Esophagus muscularis mucosa (tissue), 4 donors: ENCODE measurements around the gene DDIT3. TPM values are rescaled to one million over a fixed set of nuclear protein-coding genes. Genes with fewer than 3 reads are reported as not detected.

Experiments used
- DNase-seq: peaks from one replicate; pipeline ENCODE4 v3.0.0-alpha.2; 2017; ENCODE audit errors: extremely low spot score
- H3K27ac ChIP-seq, 4 donors: fragments of 200-600 bp; sonication (generic); replicated peaks in 1 of 4; 1 replicate in 3 of 4; 2 replicates in 1 of 4; pipeline ENCODE4 v1.5.1; 2016 to 2019; ENCODE audit warnings: mild to moderate bottlenecking in 1 of 4
- H3K27me3 ChIP-seq, 4 donors: fragments of 200-600 bp; sonication (generic); one replicate each; pipeline versions ENCODE4 v1.5.1 to v1.6.0; 2016 to 2019
- H3K36me3 ChIP-seq, 4 donors: fragments of 200-600 bp; sonication (generic); one replicate each; pipeline ENCODE4 v1.5.1; 2016 to 2019
- H3K4me1 ChIP-seq, 4 donors: fragments of 200-600 bp; sonication (generic); one replicate each; pipeline ENCODE4 v1.5.1; 2016 to 2019
- H3K4me3 ChIP-seq, 4 donors: fragments of 200-600 bp; sonication (generic); 1 replicate in 2 of 4; 2 replicates in 2 of 4; pipeline ENCODE4 v1.5.1; 2016 to 2019; ENCODE audit warnings: mild to moderate bottlenecking in 4 of 4, moderate library complexity in 1 of 4
- H3K9me3 ChIP-seq, 4 donors: fragments of 200-600 bp; sonication (generic); 1 replicate in 3 of 4; 2 replicates in 1 of 4; pipeline ENCODE4 v1.5.1; 2016 to 2019
- EP300 ChIP-seq: sonication (generic); formaldehyde crosslinking; IDR thresholded peaks from one replicate; pipeline ENCODE4 v1.6.1; 2017; ENCODE audit warnings: antibody characterized with exemption
- POLR2A ChIP-seq: fragments of 450-650 bp; IDR thresholded peaks from one replicate; pipeline ENCODE4 v1.6.1; 2017; ENCODE audit warnings: antibody characterized with exemption, moderate library complexity, mild to moderate bottlenecking, low read depth
- POLR2AphosphoS5 ChIP-seq, 2 donors: sonication (generic); formaldehyde crosslinking; IDR thresholded peaks; one replicate each; pipeline ENCODE4 v1.6.1; 2017; ENCODE audit warnings: antibody characterized with exemption in 2 of 2
- WGBS: methylation state at CpG from one replicate; pipeline ENCODE4 v1.1.5; 2018; 5-methylcytosine and 5-hydroxymethylcytosine counted together
- intact Hi-C: fragments of 100-400 bp; cut with DNase I; formaldehyde crosslinking; loops from one replicate; pipeline ENCODE4 v1.15.1; 2023
- total RNA-seq, 4 donors: library from RNA; depleted of rRNA; stranded (reverse); fragments of >200 nt; gene quantifications; one replicate each; pipeline versions ENCODE4 v1.1.0 to v1.2.1, GENCODE V29; 2016
- TF ChIP-seq, protein P1 (sequence below), 3 experiments: fragments of 200-600 bp in 2 of 3; fragments of 450-650 bp in 1 of 3; sonication (generic) in 2 of 3; IDR thresholded peaks; one replicate each; pipeline ENCODE4 v1.5.1; 2017 to 2019; ENCODE audit warnings: antibody characterized with exemption in 3 of 3, mild to moderate bottlenecking in 2 of 3, moderate library complexity in 1 of 3

The DDIT3 gene
- total RNA-seq, 4 donors from 2014 or later, result 14.4 to 43.9 (median 24.4) TPM

DNA sequence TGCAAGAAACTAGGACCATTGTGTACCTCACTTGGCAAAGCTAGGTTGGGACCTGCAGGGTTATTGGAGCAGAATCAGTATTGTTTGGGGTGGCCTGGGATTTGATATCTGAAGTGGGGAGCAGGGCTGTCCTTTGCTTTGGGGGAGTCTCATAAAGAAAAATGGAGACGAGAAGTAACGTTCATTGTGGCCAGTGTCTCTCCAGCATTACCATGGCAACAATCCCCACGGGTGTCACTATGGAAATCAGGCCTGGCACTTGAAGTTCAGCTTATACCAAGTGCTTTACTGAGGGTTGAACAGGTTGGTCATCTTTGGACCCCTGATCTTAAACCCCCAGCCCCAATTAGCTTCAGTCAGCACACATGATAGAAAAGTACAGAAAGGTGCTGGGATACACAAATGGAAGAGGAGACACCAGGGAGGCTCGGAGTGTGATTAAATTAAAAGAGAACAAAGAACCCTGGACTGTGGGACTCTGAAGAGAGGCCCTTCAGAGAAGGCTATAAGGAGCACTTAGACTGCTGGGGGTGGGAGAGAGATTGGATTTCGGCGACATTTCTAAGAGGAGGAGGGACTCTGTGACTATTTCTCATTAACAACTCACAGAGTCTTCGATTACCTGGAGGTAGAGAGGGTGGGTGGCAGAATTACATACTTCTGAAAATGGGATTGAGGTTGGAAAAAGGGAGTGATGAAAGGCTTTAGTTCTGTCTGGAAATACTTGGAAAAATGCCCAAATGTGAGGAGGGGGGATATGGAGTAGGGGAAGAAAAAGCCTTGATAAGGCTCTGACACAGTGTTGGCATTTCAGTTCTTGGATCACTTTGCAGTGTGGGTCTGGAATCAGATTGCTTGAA, 33.3 kb upstream of the DDIT3 start:
- no peak for DNase-seq
- Histone ChIP-seq H3K27me3 (peaks cover 0 to 24% (median 3%) of the 10 kb centered on the region in 4 donors), H3K36me3 (no peaks in the 10 kb centered on the region), H3K4me3 (no peak overlapping the region), H3K9me3 (no peaks in the 10 kb centered on the region), H3K27ac (no peak overlapping the region), H3K4me1 (peaks cover 10 to 16% (median 16%) of the 10 kb centered on the region in 4 donors)
- intact Hi-C loops, result no loop called here
- 69% methylated on average over 7 of the region's 7 CpGs for WGBS
- TF ChIP-seq EP300, result no peak

DNA sequence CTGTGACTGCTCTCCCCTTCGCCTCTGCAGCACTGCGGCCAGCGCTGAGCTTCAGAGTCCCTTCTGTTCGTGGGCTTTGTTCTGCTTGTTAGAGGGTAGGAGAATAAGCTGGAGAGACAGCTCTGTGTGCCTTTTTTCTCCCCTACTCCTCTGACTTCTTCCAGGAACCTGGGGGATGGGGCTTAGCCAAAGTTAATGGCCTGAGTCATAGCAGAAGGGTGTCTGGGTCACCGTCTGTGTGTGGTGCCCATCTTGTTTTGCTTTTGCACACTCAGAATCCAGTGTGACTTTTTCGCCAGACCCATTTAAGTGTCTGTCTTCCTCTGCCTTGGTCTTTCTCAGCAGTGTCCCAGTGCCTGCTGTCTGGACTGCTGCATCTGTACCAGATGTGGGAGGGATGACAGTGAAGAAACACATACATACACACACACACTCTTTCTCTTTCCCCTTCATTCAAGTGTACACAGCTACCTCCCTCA, 32.6 kb upstream of the DDIT3 start:
- intact Hi-C loops, result no loop called here
- Histone ChIP-seq H3K4me1 (peaks cover 10 to 16% (median 16%) of the 10 kb centered on the region in 4 donors), H3K36me3 (no peaks in the 10 kb centered on the region), H3K4me3 (no peak overlapping the region), H3K27me3 (peaks cover 0 to 27% (median 3%) of the 10 kb centered on the region in 4 donors), H3K27ac (no peak overlapping the region), H3K9me3 (no peaks in the 10 kb centered on the region)
- WGBS, result 65% methylated on average over 6 of the region's 6 CpGs
- TF ChIP-seq, protein P1, sequence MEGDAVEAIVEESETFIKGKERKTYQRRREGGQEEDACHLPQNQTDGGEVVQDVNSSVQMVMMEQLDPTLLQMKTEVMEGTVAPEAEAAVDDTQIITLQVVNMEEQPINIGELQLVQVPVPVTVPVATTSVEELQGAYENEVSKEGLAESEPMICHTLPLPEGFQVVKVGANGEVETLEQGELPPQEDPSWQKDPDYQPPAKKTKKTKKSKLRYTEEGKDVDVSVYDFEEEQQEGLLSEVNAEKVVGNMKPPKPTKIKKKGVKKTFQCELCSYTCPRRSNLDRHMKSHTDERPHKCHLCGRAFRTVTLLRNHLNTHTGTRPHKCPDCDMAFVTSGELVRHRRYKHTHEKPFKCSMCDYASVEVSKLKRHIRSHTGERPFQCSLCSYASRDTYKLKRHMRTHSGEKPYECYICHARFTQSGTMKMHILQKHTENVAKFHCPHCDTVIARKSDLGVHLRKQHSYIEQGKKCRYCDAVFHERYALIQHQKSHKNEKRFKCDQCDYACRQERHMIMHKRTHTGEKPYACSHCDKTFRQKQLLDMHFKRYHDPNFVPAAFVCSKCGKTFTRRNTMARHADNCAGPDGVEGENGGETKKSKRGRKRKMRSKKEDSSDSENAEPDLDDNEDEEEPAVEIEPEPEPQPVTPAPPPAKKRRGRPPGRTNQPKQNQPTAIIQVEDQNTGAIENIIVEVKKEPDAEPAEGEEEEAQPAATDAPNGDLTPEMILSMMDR (IDR thresholded peaks at IDR 0.05), result no peak
- TF ChIP-seq EP300 (no peak), POLR2A (no peak), POLR2AphosphoS5 (IDR thresholded peaks at IDR 0.05) (no peak)
- DNase-seq, result no peak

DNA sequence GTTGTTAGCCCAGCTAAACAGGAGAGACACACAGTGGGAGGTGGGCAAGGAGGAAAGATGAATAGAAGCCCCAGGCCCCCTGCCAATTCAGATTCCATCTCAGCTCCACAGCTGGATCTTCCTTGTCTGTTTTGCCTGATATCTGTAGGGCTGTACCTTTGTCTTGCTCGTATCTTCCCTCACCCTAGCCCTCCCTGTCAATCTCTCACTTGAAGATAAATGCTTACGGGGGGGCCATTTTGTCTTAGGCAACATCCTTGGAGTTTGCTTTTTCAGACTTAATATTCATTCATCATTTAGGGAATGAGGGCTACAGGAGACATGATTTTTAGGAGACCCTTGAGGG, 32.0 kb upstream of the DDIT3 start:
- no peak for TF ChIP-seq POLR2A
- TF ChIP-seq, protein P1 (IDR thresholded peaks at IDR 0.05), result no peak
- TF ChIP-seq EP300, result no peak
- no peak for TF ChIP-seq POLR2AphosphoS5 (IDR thresholded peaks at IDR 0.05)
- H3K27ac ChIP-seq, result no peak overlapping the region
- no peak for DNase-seq
- peaks cover 14 to 19% (median 17%) of the 10 kb centered on the region in 4 donors for H3K4me1 ChIP-seq
- whole genome bisulfite sequencing, result 88% methylated on average over 2 of the region's 2 CpGs
- peaks cover 0 to 27% (median 3%) of the 10 kb centered on the region in 4 donors for H3K27me3 ChIP-seq
- intact Hi-C loops, result no loop called here
- H3K36me3 ChIP-seq, result no peaks in the 10 kb centered on the region
- H3K9me3 ChIP-seq, result no peaks in the 10 kb centered on the region
- no peak overlapping the region for H3K4me3 ChIP-seq

DNA sequence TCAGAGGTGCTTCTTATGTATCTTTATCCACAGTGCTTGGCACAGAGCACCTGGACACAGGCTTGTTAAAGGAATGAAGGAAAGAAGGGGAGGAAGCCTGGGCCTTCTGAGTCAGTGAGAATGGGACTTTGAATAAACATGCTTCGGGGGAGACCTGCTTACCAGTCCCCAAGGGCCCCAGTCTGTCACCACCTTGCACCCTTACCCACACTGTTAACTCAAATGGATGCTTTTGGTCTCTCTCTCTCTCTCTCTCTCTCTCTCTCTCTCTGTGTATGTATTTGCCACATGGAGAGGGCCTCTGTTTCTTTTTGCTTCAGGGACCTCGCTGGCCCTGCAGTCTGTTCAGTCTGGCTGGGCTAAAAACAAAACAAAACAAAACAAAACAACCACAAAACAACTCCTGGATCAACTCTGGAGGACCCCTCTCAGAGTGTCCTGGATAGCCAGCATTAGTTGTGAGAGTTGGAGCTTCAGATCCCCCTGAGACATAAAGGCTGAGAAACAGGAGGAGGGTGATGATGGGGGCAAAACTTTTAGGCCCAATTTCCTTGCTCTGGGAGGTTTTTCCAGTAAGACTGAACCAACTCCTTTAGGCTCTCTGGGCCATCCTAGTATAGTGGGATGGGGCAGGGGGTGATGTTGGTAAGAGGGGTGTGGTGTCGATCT, 31.5 kb upstream of the DDIT3 start:
- 94% methylated on average over 3 of the region's 3 CpGs for WGBS
- H3K4me3 ChIP-seq, result no peak overlapping the region
- no peaks in the 10 kb centered on the region for H3K9me3 ChIP-seq
- DNase-seq, result no peak
- H3K27ac ChIP-seq, result no peak overlapping the region
- H3K27me3 ChIP-seq, result peaks cover 0 to 27% (median 3%) of the 10 kb centered on the region in 4 donors
- no peak for TF ChIP-seq EP300
- no peak for TF ChIP-seq POLR2AphosphoS5 (IDR thresholded peaks at IDR 0.05)
- no peak for TF ChIP-seq POLR2A
- TF ChIP-seq, protein P1 (IDR thresholded peaks at IDR 0.05), result no peak
- intact Hi-C loops, result no loop called here
- peaks cover 15 to 21% (median 18%) of the 10 kb centered on the region in 4 donors for H3K4me1 ChIP-seq
- no peaks in the 10 kb centered on the region for H3K36me3 ChIP-seq
